Hematopoietic multipotent progenitor cell (in vitro differentiated cells): ENCODE results near the gene BPIFB2. TPM values are rescaled to one million over a fixed set of nuclear protein-coding genes. Genes with fewer than 3 reads are reported as not detected.

Source experiments
- DNase-seq, 3 donors: peaks; one replicate each; pipeline ENCODE4 v3.0.0-alpha.2; 2011 to 2015; ENCODE audit warnings: low read depth in 2 of 3, low spot score in 2 of 3
- total RNA-seq: library from RNA; depleted of rRNA; stranded (reverse); fragments of >200 nt; gene quantifications from one replicate; pipeline ENCODE4 v1.2.3, GENCODE V29; 2012

BPIFB2 gene
- total RNA-seq, 1 donor = not detected

- DNase-seq = no peak
These were observed 3.3 kb upstream of the BPIFB2 start, which contains the start of gene SUN5 for GRCh38 chr20:33004141-33004751. Gene SUN5, minus strand, starts transcription at chr20:33004433. Its CDS starts 93 bp downstream, at chr20:33004340.

GRCh38 chr20:33005132-33005566, 2.4 kb upstream of the BPIFB2 start:
- DNase-seq = peak in 2 of 3 donors; percentile 9 to 40

- DNase-seq = no peak
These were observed 1.4 kb upstream of the BPIFB2 start for GRCh38 chr20:33005908-33006775.

DNA sequence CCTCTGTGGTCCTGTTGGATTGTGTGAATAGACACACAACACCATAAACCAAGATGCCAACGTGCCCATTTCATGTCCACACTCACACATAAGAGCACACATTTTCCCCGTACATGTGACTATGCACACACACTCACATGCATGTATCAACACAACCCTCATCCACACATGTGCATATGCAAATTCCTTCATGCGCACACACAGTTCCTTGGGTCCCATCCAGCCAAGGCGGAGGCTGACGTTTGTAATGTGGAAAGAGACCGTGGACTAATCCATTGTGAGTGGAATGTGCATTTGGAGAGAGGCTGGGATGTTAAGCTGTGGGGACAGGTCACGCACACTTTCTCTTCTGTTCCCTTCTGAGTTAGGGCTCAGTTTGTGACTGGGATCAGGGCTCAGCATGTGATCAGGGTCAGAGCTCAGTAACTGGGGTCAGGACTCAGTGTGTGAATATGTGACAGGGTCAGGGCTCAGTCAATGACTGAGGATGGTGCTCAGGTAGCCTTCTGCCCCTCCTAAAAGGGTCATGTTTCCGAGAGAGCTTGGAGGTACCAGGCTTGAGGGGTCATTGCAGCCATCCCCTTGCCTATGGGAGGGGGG, 628 bp upstream of the BPIFB2 start:
- no peak for DNase-seq

DNA sequence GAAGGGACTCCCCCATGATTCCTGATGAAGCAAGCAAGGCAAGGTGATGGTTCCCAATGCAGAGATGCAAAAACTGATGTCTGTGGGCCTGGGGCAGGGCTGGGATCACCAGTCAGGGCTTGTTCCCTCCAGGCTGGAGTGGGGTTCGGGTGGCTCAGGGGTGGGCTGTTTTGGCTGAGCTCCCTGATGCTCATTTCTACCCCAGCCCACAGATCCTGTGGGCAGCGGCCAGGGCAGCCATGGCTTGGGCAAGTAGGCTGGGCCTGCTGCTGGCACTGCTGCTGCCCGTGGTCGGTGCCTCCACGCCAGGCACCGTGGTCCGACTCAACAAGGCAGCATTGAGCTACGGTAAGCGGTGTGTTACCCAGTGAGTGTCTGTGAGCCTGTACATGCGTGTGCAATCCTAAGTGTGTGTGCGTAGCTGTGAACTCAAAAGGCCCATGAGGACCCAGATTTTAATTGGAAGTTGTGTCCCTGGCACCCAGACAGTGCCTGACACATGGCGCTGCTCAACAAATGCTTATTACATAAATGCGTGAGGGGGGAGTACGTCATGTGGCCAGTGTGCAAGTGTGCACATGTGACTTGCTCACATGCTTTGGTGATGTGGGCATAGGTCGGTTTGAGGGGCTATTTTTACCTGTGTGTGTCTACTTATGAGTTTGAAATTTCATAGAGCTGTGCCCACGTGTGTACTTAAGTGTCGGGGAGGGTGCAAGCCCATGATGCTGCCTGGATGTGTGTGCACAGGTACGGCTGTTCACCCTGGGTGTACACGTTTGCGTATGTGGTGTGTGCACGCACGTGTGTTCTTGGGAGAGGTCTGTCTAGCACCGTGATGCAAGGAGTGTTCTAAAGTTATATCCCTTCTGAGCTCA, 1.1 kb downstream of the BPIFB2 start:
- DNase-seq = no peak

- DNase-seq = no peak
These were observed 2.0 kb downstream of the BPIFB2 start for GRCh38 chr20:33009214-33010132.

GRCh38 chr20:33010133-33010504, 2.6 kb downstream of the BPIFB2 start:
- DNase-seq = no peak

DNA sequence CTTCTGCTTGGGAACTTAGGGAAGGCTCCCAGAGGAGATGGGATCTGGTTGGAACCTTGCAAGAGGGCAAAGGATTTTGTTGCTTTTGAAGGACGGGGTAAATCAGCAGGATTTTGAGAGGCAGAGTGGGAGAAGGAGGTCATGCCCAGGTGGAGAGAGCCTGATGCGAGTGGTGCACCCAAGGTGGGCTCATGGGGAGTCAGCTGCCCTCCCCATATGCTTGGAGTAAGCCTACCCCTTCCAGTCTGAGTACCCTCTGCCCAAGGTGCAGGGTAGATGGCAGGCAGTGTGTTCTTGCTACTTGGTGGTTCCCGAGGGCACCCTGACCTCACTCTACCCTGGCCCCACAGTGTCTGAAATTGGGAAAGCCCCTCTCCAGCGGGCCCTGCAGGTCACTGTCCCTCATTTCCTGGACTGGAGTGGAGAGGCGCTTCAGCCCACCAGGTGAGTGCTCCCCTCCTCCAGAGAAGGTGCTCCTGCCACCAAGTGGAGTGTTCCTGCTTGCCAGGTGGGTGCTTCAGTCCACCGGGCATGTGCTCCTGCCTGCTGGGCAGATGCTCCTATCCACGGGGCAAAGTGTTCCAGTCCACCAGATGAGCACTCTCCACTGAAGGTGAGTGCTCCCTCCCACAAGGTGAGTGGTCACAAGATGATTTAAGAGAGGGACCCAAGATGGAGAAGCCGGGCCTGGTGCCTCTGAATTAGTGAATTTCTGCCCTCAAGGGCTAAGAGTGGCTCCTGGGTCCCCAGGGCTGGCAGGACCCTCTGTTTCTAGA, 3.4 kb downstream of the BPIFB2 start:
- DNase-seq = no peak

DNA sequence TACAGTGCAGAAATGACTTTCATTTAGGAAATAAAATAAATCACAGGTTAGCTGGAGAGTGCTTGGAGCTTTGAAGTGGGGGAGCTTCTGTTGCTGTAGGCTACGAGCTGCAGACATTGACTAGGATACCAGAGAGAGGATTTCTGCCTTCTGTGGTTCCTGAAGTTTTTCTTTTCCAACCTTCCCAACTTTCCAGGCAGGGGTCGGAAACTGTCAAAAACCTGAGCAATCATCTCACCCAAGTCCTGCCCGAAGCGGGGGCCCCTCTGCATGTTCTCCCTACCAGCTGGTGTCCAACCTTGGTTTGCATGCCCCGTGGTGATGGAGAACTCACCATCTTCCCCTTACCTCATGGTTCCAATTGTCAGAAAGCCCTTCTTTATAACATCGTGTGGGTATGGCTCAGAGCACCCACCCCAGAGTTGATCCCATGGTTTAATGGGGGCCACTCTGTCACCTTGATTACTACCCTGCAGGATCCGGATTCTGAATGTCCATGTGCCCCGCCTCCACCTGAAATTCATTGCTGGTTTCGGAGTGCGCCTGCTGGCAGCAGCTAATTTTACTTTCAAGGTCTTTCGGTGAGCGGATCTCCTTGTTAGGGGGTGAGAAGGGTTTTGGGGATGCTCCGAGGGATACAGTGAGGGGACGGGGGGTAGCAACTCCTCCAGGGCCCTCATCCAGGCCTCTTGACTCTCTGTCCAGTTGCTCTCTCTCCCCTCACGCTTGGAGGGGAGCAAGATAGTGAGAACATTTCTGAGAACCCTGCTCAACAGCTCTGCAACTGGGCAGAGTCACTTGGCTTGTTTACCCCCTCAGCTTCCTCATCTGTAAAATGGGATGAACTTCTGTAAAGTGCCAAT, 5.1 kb downstream of the BPIFB2 start:
- no peak for DNase-seq

DNA sequence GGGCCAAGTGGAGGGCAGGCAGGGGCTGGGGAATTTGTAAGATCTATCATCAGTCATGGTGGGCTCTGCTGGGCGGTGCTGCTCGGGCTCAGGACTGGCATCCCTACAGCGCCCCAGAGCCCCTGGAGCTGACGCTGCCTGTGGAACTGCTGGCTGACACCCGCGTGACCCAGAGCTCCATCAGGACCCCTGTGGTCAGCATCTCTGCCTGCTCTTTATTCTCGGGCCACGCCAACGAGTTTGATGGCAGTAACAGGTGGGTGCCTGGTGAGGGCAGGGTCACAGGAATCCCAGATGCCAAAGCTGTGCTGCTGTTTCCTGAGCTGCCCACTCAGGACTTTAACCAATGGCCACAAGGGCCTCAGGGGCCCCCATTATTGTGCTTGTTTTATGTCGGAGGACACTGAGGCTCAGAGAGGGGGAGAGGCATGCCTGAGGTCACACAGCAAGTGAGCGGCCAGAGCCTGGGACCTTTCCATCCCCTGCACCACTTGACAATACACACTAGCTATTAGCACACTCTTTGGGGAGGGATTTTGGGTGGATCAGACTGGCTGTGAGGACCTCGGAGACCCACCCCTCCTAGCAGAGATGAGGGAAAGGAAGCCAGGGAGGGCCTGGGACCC, 6.3 kb downstream of the BPIFB2 start:
- no peak for DNase-seq

- no peak for DNase-seq
These were observed 7.0 kb downstream of the BPIFB2 start for GRCh38 chr20:33014336-33015113.

- DNase-seq = no peak
These were observed 7.6 kb downstream of the BPIFB2 start for GRCh38 chr20:33015114-33015484.

DNA sequence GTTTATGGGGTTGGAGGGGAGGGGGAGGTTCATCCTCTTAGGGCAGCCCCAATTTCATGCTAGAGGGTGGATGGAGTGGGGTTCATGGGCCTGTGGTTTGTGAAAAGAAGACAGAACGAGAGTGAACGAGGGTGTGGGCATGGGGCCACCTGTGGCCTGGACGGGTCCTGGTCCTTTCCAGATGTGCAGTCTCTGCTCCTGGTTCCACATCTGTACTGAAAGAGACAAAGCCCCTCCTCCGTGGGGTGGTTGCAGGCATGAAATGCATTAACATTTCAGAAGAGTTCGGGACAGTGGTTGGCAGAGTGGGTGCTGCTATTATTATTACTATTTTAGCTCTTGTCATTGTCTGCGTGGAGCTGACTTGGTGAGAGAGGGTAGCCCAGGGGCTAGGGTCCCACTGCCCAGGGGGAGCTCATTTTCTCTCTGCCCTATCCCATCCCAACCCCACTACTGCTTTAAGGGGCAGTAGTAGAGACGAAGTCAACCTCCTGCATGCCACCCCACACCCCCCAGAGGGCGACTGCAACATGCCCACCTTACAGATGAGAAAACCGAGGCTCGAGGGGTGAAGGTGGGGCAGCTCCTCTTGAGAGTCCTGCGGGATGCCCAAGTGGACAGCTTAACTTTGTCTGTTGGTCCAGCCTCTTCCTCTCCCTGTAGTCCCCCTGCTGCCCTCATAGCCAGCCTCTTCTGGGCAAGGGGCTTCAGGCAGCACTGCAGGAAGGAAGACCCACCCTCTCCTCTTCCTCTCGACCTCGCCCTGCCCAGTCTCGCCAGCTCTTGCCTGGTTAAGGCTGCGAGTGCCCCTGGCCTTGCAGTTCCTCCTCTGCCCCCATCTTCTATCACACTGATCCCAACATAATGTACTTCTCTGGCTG, 8.4 kb downstream of the BPIFB2 start:
- no peak for DNase-seq

- no peak for DNase-seq
These were observed 9.1 kb downstream of the BPIFB2 start for GRCh38 chr20:33016581-33017109.

DNA sequence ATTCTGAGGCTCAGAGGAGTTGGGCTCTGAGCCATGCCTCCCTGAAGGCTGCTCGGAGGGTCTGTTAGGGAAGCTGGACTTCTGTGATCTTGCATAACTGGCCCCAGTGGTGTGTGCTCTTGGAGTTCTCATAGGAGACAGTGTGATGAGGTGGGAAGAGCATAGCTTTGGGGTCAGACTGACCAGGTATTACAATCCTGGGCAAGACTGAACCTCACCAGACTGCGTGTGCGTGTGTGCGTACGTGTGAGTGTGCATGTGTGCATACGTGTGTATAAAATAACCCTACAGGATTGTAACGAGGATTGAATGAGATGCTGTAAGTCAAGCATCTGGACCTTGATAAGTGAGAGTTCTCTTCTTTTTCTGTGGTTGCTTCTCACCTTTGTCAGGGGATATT, 10.0 kb downstream of the BPIFB2 start:
- DNase-seq = no peak
